RWPE2 (cell line): ENCODE results near the gene ATG7.
"Not testable (repeated sequence)": the region's sequence is repeated elsewhere in the genome, so short reads cannot be mapped to it uniquely, and the experiment has no call there.

Source experiments
- ATAC-seq: fragments of 200-7000 bp; cut with Tn5 transposase; 3 replicates; pipeline ENCODE4 v1.9.1; 2021; ENCODE audit warnings: low read depth
- DNase-seq: peaks from one replicate; pipeline ENCODE4 v3.0.0-alpha.2; 2020; ENCODE audit warnings: low spot score
- H3K27ac ChIP-seq: fragments of 450-650 bp; 2 replicates; pipeline ENCODE4 v1.5.1; 2017; ENCODE audit warnings: mild to moderate bottlenecking; ENCODE audit not compliant: poor library complexity, severe bottlenecking
- H3K27me3 ChIP-seq: fragments of 250-450 bp; sonication (Bioruptor Pico); 2 replicates; pipeline ENCODE4 v1.5.1; 2021; ENCODE audit warnings: mild to moderate bottlenecking, moderate library complexity; ENCODE audit not compliant: insufficient read depth, poor library complexity, severe bottlenecking
- H3K36me3 ChIP-seq: fragments of 250-450 bp; sonication (Bioruptor Pico); 2 replicates; pipeline ENCODE4 v1.5.1; 2020; ENCODE audit warnings: low read depth, mild to moderate bottlenecking, moderate library complexity
- H3K4me1 ChIP-seq: fragments of 250-450 bp; sonication (Bioruptor Pico); 2 replicates; pipeline ENCODE4 v1.5.1; 2021; ENCODE audit warnings: mild to moderate bottlenecking, moderate library complexity; ENCODE audit not compliant: insufficient read depth, poor library complexity, severe bottlenecking
- H3K4me3 ChIP-seq: fragments of 250-450 bp; sonication (Bioruptor Pico); 2 replicates; pipeline ENCODE4 v1.5.1; 2021; ENCODE audit warnings: mild to moderate bottlenecking, moderate library complexity; ENCODE audit not compliant: severe bottlenecking
- H3K9me3 ChIP-seq: fragments of 250-450 bp; sonication (Bioruptor Pico); 2 replicates; pipeline ENCODE4 v1.5.1; 2021; ENCODE audit warnings: mild to moderate bottlenecking, moderate library complexity; ENCODE audit not compliant: severe bottlenecking
- CTCF ChIP-seq: fragments of 450-650 bp; IDR thresholded peaks from one replicate; pipeline ENCODE4 v1.5.1; 2017; ENCODE audit warnings: mild to moderate bottlenecking, moderate library complexity; ENCODE audit not compliant: poor library complexity, severe bottlenecking

ATG7 gene

DNA sequence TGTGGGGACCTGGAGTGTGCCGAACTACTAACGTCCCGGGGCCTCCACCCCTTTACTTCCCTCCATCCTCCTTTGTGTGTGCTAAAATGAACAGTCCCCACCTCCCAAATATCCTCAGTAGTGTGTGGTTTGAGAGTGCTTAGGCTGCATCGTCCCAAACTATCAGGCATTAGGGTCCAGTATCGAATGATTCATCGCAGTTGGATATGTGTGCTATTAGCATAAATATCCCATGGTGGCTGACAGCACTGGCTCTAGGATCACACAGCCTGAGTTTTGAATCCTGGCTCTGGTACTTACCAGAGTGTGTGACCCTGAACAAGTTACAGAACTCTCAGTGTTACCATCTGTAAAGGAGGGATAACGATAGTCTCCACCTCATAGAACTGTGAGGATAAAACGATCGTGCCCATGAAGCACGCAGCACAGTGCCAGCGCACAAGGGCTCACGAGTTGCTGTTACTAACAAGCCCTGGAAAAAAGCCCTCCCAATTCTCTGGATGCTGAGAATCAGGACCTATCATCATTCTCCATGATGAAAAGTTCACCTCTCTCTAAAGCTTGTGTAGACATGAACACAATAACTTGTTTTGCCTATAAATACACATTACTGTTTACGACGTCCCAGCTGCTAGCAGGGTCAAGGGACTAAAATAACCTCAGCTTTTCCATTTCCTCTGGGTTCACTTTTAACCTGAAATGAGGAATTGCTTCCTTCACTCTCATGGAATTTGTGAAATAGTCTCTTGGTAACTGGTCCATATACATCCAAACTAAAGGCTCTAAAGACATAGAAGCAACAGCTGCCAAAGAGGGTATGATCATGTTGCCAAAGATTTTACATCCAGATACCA lies 320.5 kb downstream of the ATG7 start:
- peaks cover 28% of the 10 kb centered on the region for H3K4me1 ChIP-seq
- H3K36me3 ChIP-seq: peaks cover 6% of the 10 kb centered on the region; the same call in 1 of the 2 replicates
- peak overlapping the region; percentile 62 for H3K27ac ChIP-seq
- H3K4me3 ChIP-seq: no peak overlapping the region
- DNase-seq (no peak), ATAC-seq (peak; percentile 48)
- H3K9me3 ChIP-seq: no peaks in the 10 kb centered on the region
- TF ChIP-seq CTCF: no peak
- no peaks in the 10 kb centered on the region for H3K27me3 ChIP-seq

GRCh38 chr3:11593318-11594034 lies 321.3 kb downstream of the ATG7 start:
- peaks cover 6% of the 10 kb centered on the region; the same call in 1 of the 2 replicates for H3K36me3 ChIP-seq
- H3K27me3 ChIP-seq: no peaks in the 10 kb centered on the region
- H3K4me1 ChIP-seq: peaks cover 28% of the 10 kb centered on the region
- TF ChIP-seq CTCF: no peak
- ATAC-seq (no peak), DNase-seq (no peak)
- H3K4me3 ChIP-seq: no peak overlapping the region
- no peaks in the 10 kb centered on the region for H3K9me3 ChIP-seq
- H3K27ac ChIP-seq: peak overlapping the region; percentile 62

GRCh38 chr3:11595024-11595423 lies 322.8 kb downstream of the ATG7 start:
- DNase-seq, H3K27ac ChIP-seq, H3K4me3 ChIP-seq, ATAC-seq, H3K27me3 ChIP-seq, H3K9me3 ChIP-seq: not testable (repeated sequence)
- H3K4me1 ChIP-seq: peaks cover 33% of the 10 kb centered on the region
- H3K36me3 ChIP-seq: peaks cover 10% of the 10 kb centered on the region

- peaks cover 36% of the 10 kb centered on the region for H3K4me1 ChIP-seq
- no peak overlapping the region for H3K27ac ChIP-seq
- peaks cover 17% of the 10 kb centered on the region for H3K36me3 ChIP-seq
- DNase-seq (no peak), ATAC-seq (no peak)
- no peak for TF ChIP-seq CTCF
- no peak overlapping the region for H3K4me3 ChIP-seq
- H3K9me3 ChIP-seq: no peaks in the 10 kb centered on the region
- H3K27me3 ChIP-seq: no peaks in the 10 kb centered on the region
Observed at GRCh38 chr3:11596387-11596786, 324.2 kb downstream of the ATG7 start.

DNA sequence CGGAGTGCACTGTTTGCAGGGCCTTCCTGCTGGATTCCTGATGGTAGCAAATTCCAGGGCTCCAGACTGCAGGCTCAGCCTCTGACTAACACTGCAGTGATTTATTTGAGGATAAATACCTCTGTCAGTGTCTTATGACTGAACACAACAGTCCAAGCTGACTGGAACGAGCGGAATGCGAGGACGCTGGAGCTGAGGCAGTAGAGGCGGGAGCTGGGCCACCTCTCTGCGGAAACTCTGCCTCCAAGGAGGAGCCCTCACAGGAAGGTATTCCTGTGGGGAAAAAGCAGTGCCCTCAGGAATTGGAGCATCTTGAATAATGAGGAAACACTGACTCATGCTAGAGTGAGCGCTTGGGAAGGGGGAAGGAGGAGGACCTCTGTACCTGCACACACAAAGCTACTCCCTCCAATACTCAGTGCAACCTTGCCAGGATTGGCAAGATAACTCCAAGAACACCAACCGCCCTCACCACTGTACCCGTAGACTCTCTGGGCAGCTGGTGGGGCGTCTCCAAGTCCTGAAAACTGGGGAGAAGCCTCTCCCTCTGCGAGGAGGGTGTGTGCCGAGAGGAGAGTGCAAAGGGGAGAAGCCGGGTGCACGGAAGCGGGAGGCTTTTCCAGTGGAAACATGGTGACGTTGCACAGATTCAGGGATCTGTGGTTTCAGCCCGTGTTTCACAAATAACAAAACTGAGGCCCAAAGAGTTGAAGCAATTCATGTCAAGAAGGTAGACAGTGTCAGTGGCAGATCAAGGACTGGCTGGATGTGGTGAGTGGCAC lies 328.5 kb downstream of the ATG7 start:
- Histone ChIP-seq H3K27me3 (no peaks in the 10 kb centered on the region), H3K4me3 (no peak overlapping the region), H3K36me3 (peaks cover 15% of the 10 kb centered on the region), H3K9me3 (no peaks in the 10 kb centered on the region), H3K4me1 (peaks cover 34% of the 10 kb centered on the region), H3K27ac (peak overlapping the region; percentile 93)
- peak; percentile 98 for ATAC-seq
- TF ChIP-seq CTCF: no peak
- peak; percentile 97 for DNase-seq
